ENCODE results near the gene ZMYND8. TPM values are rescaled to one million over a fixed set of nuclear protein-coding genes. Genes with fewer than 3 reads are reported as not detected.

The ZMYND8 gene
- total RNA-seq, 1 experiment from 2014 or later: 107 TPM

DNA sequence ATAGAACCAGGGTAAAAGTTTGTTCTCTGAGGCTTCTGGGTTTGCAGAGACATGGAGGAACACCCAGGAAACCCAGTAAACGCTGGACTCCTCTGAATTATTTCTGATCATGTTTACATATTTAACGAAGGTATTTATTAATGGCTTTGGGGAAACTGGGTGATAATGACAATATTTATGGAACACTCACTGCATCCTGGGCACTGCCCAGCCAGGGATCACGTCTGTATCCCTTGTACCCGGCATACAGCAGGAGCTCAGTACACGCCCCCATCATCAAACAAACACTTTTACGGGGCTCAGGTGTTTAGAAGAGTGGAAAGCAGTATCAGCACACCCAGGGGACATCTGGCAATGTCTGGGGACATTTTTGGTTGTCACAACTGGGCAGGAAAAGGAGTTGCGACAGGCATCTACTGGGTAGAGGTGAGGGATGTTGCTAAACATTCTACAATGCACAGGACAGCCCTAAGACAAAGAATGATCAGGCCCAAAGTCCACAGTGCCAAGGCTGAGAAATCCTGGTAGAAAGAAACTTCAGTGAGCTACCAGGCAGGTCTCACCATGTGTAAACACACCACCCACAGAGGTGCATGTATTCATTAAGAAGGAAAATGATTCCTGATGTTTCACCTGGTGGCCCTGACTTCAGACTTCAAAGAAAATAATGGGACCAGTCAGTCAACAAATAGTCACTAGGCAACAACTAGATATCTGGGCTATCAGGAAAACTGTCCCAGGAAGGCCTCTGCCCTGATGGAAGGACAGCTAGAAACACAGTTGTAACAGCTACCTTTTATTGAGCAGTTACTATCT is 35.3 kb downstream of the ZMYND8 start:
- peaks cover 92% of the 10 kb centered on the region for H3K4me1 ChIP-seq (replicated peaks; ENCODE audit: insufficient read depth)
- no peak overlapping the region for H3K4me3 ChIP-seq
- H3F3A ChIP-seq (ENCODE audit: insufficient read depth, low read depth): peaks cover 81% of the 10 kb centered on the region
- peaks cover 7% of the 10 kb centered on the region; the same call in 1 of the 2 replicates for H3K36me3 ChIP-seq (ENCODE audit: low read depth)
- no peaks in the 10 kb centered on the region for H3K9me2 ChIP-seq (ENCODE audit: insufficient read depth)
- no peaks in the 10 kb centered on the region for H3K9me3 ChIP-seq (ENCODE audit: insufficient read depth, low read depth)
- peak overlapping the region; percentile 97 for H3K27ac ChIP-seq
- TF ChIP-seq, protein P1, sequence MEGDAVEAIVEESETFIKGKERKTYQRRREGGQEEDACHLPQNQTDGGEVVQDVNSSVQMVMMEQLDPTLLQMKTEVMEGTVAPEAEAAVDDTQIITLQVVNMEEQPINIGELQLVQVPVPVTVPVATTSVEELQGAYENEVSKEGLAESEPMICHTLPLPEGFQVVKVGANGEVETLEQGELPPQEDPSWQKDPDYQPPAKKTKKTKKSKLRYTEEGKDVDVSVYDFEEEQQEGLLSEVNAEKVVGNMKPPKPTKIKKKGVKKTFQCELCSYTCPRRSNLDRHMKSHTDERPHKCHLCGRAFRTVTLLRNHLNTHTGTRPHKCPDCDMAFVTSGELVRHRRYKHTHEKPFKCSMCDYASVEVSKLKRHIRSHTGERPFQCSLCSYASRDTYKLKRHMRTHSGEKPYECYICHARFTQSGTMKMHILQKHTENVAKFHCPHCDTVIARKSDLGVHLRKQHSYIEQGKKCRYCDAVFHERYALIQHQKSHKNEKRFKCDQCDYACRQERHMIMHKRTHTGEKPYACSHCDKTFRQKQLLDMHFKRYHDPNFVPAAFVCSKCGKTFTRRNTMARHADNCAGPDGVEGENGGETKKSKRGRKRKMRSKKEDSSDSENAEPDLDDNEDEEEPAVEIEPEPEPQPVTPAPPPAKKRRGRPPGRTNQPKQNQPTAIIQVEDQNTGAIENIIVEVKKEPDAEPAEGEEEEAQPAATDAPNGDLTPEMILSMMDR (conservative IDR thresholded peaks at IDR 0.05): no peak
- no peak for TF ChIP-seq EZH2 (IDR thresholded peaks at IDR 0.05; ENCODE audit: low read depth)
- no peak overlapping the region for H2AFZ ChIP-seq
- CTCF ChIA-PET: interaction anchor here (0.6 to 1.2 kb wide), 2 partner anchors 9 to 63 kb away, joined by 3 to 6 read pairs; no protein-coding TSS in a partner anchor
- H3K79me2 ChIP-seq (ENCODE audit: low read depth): peaks cover 90% of the 10 kb centered on the region
- H3K4me2 ChIP-seq: peak overlapping the region; percentile 90
- H3K27me3 ChIP-seq (ENCODE audit: insufficient read depth, low read depth): no peaks in the 10 kb centered on the region
- POLR2A ChIA-PET (ENCODE audit: unreplicated experiment): interaction anchor here (0.5 to 1.0 kb wide), 6 partner anchors 35 to 562 kb away, joined by 3 to 28 read pairs (median 4); partner anchors contain the start of gene ZMYND8
- no peaks in the 10 kb centered on the region for H4K20me1 ChIP-seq (ENCODE audit: insufficient read depth)
- DNase-seq: peak; percentile 38 to 90
- BruUV-seq (replicated peaks): no TSS peak
- intact Hi-C loops (cut with micrococcal nuclease; ENCODE audit: unreplicated experiment): loop anchor here (2.0 kb wide), 1 partner anchor 46 kb away; no protein-coding TSS in a partner anchor

DNA sequence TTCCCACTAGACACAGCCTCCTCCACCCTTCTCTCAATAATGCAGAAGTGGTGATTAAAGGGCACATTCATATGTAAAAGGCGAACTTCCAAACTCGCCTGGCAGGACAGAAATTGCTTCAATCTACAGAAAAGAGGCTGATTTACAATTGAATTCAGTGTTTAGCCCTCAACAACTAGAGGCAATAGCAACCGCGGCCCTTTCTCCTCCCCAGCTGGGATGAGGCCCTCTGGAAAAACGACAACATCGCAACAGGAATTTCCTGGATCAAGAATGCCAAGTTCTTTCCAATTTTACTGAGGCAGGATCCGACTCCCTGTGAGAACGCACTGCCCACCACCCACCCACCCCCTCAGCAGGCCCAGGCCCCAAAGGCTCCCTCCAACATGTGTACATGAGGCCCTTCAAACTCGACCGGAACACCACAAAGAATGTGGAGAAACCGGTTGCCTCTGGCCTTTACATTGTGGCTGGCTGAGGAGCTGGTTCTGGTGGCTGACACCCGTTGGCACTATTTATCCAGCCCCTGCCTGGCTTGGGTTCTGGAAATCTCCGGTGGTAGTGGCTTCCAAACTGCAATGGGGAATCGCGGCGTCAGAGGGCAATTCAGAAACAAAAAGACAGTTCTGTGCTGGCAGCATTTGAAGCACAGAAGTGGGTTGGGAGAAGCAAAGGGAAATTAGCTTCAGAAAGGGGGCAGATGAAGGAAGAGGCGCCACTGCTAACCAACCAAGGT is 36.8 kb downstream of the ZMYND8 start:
- Histone ChIP-seq H3K9me3 (ENCODE audit: insufficient read depth, low read depth) (no peaks in the 10 kb centered on the region), H3K79me2 (ENCODE audit: low read depth) (peaks cover 91% of the 10 kb centered on the region), H4K20me1 (ENCODE audit: insufficient read depth) (no peaks in the 10 kb centered on the region), H2AFZ (no peak overlapping the region), H3K36me3 (ENCODE audit: low read depth) (peaks cover 2% of the 10 kb centered on the region; the same call in 1 of the 2 replicates), H3K27ac (peak overlapping the region; percentile 97), H3K9me2 (ENCODE audit: insufficient read depth) (no peaks in the 10 kb centered on the region), H3K4me3 (peak overlapping the region; percentile 56; the same call in 1 of the 2 replicates), H3K27me3 (ENCODE audit: insufficient read depth, low read depth) (no peaks in the 10 kb centered on the region), H3K4me1 (replicated peaks; ENCODE audit: insufficient read depth) (peaks cover 95% of the 10 kb centered on the region), H3K4me2 (peak overlapping the region; percentile 90), H3F3A (ENCODE audit: insufficient read depth, low read depth) (peaks cover 90% of the 10 kb centered on the region)
- peak; percentile 89 to 92 for DNase-seq
- POLR2A ChIA-PET (ENCODE audit: unreplicated experiment): interaction anchor here (0.5 to 0.7 kb wide), 3 partner anchors 29 to 39 kb away, joined by 3 to 6 read pairs (median 4); no protein-coding TSS in a partner anchor
- no TSS peak for BruUV-seq (replicated peaks)
- CTCF ChIA-PET: interaction anchor here (0.6 kb wide), 1 partner anchor 47 kb away, joined by 3 read pairs; no protein-coding TSS in a partner anchor
- TF ChIP-seq, protein P1 (conservative IDR thresholded peaks at IDR 0.05): no peak
- no peak for TF ChIP-seq EZH2 (IDR thresholded peaks at IDR 0.05; ENCODE audit: low read depth)
- intact Hi-C loops (cut with micrococcal nuclease; ENCODE audit: unreplicated experiment): loop anchor here (1.0 to 5.0 kb wide), 7 partner anchors 12 to 367 kb away; partner anchors contain the start of gene NCOA3
